CD4-positive, alpha-beta T cell treated with Interleukin-21 for 1 hour (primary cell): ENCODE measurements around the gene LAMA3.

Experiments
- DNase-seq: peaks from one replicate; pipeline ENCODE4 v3.0.0-alpha.2; 2020

The LAMA3 gene

GRCh38 chr18:23827681-23828080, 138.4 kb downstream of the LAMA3 start:
- no peak for DNase-seq

- peak; percentile 89 for DNase-seq
These were observed 139.2 kb downstream of the LAMA3 start for GRCh38 chr18:23828426-23828825.

- no peak for DNase-seq
These were observed 143.7 kb downstream of the LAMA3 start for GRCh38 chr18:23832911-23833310.

- no peak for DNase-seq
These were observed 144.5 kb downstream of the LAMA3 start for GRCh38 chr18:23833714-23834113.

GRCh38 chr18:23835091-23835490, 145.8 kb downstream of the LAMA3 start:
- no peak for DNase-seq

- no peak for DNase-seq
These were observed 146.3 kb downstream of the LAMA3 start for GRCh38 chr18:23835506-23835905.

GRCh38 chr18:23837591-23837990, 148.3 kb downstream of the LAMA3 start:
- no peak for DNase-seq

- no peak for DNase-seq
These were observed 149.0 kb downstream of the LAMA3 start for GRCh38 chr18:23838233-23838632.

- DNase-seq: no peak
These were observed 149.6 kb downstream of the LAMA3 start for GRCh38 chr18:23838801-23839366.

- DNase-seq: no peak
These were observed 153.1 kb downstream of the LAMA3 start for GRCh38 chr18:23842305-23842704.

- no peak for DNase-seq
These were observed 155.9 kb downstream of the LAMA3 start for GRCh38 chr18:23844991-23845680.

- no peak for DNase-seq
These were observed 156.9 kb downstream of the LAMA3 start for GRCh38 chr18:23845988-23846630.

- DNase-seq: no peak
These were observed 158.2 kb downstream of the LAMA3 start for GRCh38 chr18:23847321-23847986.

GRCh38 chr18:23849141-23849540, 159.9 kb downstream of the LAMA3 start:
- DNase-seq: no peak

GRCh38 chr18:23850215-23850614, 161.0 kb downstream of the LAMA3 start:
- no peak for DNase-seq

GRCh38 chr18:23851470-23852002, 162.3 kb downstream of the LAMA3 start:
- DNase-seq: no peak

GRCh38 chr18:23852236-23853045, 163.2 kb downstream of the LAMA3 start:
- no peak for DNase-seq

- no peak for DNase-seq
These were observed 164.4 kb downstream of the LAMA3 start for GRCh38 chr18:23853448-23854195.

- no peak for DNase-seq
These were observed 166.5 kb downstream of the LAMA3 start for GRCh38 chr18:23855721-23856120.

GRCh38 chr18:23856466-23857163, 167.4 kb downstream of the LAMA3 start:
- no peak for DNase-seq

- no peak for DNase-seq
These were observed 167.9 kb downstream of the LAMA3 start for GRCh38 chr18:23857164-23857552.
